ENCODE results near the gene CEND1.

Gene CEND1

GRCh38 chr11:794766-795633, 5.1 kb upstream of the CEND1 start:
- DNase-seq (ENCODE audit: low read depth) = no peak

DNA sequence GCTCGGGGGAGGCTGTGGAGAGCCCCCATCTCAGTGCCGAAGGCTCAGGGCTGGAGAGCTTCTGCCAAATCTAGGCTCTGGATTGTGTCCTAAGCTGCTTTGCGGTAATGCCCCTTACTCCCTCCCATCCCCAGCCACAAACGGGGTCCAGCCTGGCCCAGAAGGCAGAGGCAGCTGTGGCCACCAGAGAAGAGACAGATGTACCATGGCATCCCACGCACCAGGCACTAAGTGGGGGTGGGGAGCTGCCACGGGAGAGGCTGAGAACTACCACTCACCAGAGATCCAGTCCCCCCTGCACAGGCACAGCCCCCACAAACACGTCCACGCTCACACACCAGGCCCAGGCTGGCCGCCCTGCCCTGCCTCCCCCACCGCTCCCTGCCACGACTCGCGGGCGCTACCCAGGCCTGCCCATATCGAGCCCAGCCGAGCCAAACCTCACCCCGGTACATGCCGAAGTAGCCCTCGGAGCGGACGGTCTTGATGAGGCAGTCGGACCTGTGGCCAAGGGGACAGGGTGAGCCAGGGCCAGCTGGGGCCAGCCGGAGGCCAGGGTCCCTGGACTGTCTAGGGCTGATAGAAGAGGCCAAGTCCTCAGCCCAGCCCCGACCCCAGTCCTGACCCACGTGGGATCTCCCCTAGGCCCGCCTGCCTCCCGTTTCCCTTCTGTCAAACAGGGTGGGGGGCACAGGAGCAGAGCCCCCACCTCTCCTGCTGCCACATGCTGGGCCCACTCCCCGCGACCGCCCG, 4.3 kb upstream of the CEND1 start:
- no peak for DNase-seq (ENCODE audit: low read depth)

DNA sequence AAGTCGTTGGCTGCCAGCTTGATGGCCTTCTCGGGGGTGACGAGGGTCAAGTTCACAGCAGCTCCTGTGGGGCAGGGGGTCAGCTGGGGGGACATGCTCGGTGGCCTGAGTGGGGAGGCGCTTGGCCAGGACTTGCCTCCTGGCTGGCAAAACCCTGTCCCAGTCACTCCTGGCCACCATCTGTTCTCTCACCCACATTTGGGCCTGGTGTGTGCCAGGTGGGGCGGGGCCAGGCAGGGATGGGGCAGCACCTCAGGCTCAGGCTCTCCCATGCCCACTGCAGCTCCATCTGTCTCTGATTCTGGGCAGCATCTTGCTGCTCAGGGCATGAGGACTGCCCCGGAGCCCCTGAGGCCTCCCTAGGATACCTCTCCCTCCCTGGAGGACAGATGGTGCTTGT, 3.7 kb upstream of the CEND1 start:
- DNase-seq (ENCODE audit: low read depth) = no peak

DNA sequence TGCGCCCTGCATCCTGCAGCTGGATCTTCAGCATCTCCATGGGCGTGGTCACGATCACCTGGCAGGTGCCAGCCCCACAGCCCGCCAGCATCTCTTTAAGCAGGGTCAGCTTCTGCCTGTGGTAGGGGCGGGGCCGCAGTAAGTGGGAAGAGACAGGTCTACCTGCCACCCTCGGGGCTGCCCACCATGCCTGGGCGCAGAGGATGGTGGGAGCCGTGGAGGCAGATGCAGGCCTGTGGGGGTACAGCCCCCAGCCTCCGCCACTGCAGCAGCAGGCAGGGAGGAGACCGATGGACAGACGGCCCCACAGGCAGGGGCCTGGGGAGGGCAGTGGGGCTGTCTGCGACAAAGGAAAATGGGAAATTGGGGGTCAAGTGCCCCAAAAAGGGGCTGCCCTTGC, 3.0 kb upstream of the CEND1 start:
- no peak for DNase-seq (ENCODE audit: low read depth)

DNA sequence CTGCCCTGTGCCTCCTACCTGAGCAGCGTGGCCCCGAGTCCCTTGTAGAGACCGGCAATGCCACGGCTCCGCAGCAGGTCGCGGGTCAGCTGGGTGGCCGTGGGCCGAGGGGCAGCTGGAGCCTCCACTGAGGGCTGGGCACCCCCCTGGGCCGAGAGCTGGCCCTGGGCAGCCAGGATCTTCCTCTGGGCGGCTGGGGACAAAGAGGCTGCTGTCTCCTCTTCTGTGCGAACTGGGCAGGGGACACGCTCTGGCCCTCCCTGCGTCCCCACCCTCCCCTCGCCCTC, 2.6 kb upstream of the CEND1 start:
- no peak for DNase-seq (ENCODE audit: low read depth)

DNA sequence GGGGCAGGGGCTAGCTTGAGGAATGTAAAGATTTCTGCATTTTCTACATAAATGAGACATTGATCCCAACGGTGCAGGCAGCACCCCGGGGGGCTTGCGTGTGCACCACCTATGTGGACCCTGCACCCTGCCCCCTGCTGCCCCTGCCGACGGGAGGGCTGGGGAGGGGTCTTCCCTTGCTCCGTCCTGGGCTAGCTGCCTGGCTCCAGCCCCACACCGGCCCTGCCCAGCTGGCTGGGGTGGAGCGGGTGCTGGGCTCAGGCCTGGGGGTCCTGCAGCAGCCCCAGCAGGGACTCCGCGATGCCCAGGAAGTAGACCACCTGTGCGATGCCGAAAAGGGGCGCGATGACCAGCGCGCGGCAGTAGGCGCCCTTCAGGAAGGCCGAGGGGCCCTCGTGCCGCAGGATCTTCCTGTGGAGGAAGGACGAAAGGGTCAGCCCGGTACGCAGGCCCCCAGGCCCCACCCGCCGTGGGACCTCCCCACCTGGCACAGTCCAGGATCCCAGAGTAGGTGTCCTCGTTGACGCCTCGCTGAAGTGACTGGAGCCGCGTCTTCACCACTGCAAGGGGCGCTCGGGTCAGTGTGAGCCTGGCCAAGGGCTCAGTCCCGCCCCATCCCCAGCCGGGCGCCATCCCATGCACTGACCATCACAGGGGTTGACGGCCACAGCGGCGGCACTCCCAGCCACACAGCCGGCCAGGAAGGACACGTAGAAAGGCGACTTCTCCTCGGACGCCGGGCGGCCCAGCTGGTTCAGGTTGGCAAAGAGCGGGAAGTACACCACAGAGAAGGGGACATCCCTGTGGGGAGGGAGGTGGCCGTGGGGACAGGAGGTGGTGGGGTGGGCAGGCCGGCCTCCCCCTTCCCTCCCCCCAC, 2.0 kb upstream of the CEND1 start:
- DNase-seq (ENCODE audit: low read depth) = no peak

GRCh38 chr11:790721-791564, 1.1 kb upstream of the CEND1 start:
- no peak for DNase-seq (ENCODE audit: low read depth)

DNA sequence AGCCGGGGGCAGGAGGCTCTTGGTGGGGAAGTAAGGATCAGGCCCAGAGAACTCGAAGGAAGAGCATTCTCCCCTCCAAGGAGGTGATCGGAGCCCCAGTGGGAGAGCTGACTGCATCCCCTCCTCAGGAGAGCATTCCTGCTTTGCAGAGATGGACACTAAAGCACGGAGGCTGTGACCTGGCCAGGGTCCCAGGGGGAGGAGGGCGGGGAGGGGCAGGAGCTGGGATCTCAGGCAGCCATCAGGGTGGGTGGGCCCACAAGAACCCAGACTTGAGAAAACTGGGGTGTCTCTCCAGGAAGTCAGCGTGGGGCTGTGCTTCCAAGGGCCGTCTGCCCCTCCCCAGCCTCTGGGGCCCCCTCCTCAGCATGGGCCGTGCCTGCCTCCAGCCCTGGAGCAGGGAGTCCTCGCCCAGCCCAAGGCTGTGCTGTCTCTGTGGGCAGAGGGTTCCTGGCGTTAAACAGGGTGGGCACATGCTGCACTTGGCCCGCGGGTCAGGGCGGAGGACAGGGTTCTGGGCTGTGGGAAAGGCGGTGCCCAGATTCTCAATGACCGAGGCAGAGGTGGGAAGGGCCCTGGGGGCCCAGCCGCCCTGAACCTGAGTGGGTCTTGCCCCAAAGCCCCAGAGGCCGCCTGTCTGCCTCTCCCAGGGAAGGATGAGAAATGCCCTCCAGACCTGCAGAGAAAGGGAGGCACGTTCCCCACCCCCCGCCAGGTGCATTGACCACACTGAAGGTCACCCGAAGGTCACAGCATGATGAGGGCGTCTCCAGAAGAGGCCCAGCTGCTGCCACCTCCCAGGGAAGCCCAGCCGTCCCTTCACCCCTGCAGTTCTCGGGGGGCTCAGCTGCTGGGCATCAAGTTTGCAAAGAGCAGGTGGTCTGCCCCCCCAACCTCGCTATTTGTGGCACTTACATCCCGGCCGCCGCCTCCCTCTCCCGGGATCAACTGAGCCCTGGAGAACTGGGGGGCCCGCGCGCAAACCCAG, 643 bp downstream of the CEND1 start:
- no peak for DNase-seq (ENCODE audit: low read depth)

DNA sequence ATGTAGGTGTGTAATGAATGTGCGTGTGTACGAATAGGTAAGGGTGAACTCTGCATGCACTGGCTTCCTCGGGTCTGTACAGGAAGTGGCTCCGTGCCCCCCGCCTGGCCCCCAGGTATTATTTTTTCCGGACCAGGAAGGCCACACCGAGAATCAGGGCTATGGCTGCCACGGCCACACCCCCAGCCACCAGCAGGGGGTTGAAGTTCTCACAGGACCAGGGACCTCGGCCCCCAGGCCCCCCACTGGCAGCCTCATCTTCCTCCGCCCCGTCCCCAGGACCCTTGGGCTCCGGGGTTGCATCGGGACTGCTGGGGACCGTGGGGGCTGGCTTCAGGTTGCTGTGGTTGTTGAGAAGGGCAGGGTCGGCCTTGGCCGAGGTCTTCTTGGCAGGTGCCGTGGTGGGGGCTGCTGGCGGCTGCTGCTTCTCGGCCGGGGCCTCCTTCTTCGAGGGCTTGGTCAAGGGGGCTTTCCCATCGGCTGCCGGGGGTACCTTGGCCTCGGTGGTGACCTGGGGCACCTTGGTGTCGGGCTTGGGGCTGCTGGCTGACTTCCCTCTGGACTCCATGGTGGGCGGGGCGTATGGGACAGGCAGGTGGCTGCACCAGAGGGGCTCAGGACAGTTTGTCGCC, 1.8 kb downstream of the CEND1 start:
- no peak for DNase-seq (ENCODE audit: low read depth)

- no peak for DNase-seq (ENCODE audit: low read depth)
Measured at GRCh38 chr11:787084-787675, 2.7 kb downstream of the CEND1 start.

DNA sequence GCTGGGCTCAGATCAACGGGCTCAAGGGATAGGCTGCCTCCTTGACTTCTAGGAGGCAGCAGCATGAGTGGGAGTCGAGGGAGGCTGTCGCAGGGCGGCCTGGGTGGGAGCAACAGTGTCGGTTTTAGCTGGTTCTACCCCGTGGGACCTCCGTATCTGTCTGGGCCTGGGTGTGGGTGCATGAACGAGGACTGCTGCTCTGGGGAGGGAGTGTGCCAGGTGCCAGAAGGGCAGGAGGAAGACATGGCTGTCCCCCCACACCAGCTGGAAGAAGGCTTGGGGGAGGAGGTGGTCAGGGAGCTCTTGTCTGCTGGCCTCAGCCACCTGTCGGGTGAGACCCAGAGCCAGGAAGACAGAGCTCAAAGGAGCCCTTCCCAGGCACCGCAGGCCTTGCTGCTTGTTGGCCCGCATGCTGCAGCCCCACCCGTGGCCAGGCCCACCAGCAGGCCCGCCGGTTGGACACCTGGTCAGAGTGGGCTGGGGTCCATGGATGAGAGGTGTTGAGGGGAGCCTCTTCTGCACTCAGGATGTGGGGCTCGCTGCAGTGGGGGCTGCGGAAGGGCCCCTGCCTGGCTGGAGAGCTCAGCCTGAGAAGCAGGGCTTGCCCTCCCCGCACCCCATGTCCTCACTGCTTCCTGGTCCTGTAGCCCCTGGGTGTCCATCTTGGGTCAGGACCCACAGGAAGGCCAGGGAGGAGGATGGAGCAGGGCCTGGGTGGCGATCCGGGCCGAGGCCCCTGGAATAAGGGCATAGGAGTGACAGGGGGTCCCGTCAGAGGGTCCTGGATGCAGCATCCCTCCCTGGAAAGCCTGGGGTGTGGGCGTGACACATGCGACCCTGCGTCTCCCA, 3.4 kb downstream of the CEND1 start:
- DNase-seq (ENCODE audit: low read depth) = no peak

DNA sequence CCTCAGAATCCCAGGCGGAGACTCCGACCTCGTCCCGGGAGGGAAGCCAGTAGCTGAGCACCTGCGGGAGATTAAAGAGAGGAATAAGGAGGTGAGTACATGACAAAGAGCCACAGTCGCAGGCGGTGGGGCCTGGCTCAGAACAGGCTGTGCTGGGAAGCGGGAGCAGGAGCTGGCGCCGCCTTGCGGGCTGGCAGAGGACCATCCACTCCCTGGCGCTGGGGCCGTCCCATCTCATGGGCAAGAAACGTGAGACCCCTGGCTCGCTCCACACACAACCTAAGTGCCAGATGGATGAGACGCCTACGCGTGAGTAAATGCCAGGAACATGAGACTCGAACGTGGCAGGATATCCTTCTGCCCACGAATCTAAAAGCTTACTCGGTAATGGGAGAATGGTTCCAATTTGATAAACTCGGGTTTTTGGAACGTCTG, 6.3 kb downstream of the CEND1 start:
- DNase-seq (ENCODE audit: low read depth) = no peak

DNA sequence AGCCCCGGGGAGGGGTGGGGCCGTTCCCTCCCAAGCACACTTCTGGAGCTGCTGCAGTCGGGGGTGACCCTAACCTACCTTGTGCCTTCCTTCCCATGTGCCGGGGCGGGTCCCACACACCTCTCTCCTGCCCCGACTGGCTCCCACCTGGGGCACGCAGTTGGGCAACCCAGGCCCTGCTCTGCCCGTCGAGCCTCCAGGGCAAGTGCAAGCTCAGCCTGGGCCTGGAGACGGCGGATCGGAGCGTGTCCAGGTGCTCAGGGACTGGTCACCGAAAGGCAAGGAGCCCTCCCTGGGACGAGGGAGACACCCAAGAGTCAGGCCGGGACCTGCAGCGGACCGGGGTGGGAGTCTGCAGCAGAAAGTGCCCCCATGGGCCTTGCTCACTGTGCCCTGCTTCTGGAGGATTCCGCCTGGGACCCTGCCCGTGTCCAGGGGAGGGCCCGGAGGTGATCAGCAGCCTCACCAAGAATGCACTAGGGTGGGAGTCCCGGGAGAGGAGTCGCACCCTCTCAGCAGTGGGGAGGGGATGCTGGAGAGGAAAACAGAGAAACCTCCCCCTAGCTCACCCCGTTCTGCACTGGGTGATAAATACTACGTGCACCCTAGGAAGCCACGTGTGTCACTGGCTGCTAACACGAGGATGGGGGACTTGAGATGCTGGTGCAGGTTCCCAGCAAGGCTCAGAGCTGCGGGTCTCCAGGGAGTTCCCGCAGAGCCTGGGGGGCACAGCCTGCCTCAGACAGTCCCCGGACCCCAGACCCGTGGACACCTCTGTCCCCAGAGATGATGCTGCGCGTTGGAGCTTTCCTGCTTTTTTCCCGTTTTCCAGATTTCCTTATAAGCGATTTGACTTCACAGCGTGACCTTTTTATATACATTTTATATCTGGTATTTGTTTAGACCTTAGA, 7.4 kb downstream of the CEND1 start:
- no peak for DNase-seq (ENCODE audit: low read depth)

DNA sequence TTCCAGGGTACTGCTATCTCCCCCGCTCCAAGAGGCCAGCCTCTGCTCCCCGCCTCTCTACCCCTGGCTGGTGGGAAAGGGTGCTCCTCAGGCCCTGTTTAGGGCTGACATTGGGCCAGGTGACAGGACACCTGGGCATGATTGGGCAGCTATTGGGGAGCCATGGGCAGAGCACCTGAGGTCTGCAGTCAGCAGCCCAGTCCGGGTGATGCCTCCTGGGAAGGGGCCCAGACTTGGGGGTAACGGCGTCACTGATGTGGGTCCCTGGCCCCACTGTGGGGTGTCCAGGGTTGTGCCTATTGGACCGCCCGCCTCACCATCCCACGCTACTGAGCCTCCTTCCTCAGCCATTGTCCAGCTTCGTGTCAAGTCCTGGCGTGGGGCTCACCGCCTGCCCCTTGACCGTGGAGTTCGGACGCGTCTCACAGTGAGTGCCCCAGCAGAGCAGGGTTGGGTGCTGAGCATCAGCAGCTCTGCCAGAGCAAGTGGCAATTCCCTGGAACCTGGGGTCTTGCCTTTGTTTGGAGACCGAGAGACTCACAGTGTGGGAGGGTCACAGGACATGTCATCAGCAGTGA, 9.8 kb downstream of the CEND1 start:
- no peak for DNase-seq (ENCODE audit: low read depth)

DNA sequence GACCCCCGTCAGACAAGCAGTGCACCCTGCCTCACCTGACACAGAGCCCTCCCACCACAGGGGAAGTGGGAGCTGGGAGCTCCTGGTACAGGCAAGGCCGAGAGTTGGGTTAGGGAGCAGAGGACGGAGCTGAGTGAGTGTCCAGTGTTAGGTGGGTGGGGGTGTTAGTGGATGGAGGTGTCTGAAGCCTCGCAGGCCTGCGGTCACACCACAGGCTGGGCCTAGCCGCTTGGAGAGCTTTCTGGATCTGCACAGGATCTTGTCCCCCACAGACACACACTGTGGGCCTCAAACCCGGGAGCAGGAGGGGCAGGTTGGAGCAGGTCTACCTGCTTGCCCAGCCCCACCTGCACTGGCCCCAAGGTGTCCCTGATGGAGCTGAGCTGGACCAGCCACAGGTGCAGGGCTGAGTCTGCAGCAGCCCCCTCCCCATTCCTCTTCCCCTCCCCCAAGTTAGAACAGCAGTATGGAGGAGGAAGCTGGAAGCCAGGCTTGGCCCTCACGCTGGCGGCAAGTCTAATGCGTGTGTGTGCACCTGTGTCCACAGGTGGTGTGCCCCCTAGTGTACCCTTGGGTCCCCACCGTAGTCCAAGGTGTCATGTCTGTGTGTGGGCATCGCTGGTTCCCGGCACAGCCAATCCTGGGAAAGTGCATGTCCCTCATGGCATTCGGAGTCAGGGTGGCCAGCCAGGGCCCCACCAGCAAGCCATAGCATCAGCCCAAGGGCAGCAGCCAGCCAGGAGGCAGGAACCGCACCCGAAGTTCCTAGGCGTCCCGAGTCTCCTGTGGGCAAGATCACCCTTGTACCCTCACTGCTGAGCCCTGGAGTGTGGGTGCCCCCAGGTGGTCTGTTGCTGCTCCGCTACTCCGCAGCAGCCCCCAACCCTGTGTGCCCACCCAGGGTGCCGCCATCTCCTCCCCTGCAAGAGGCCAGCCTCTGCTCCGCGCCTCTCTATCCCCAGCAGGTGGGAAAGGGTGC, 10.6 kb downstream of the CEND1 start:
- DNase-seq (ENCODE audit: low read depth) = no peak

All from activated T-helper 9 cell treated with anti-CD3 and anti-CD28 coated beads, Interleukin-2, amount 50 U/mL, for 16 hours (primary cell).